ENCODE data around the gene PI4K2B.
"Not testable (repeated sequence)": the region's sequence is repeated elsewhere in the genome, so short reads cannot be mapped to it uniquely, and the experiment has no call there.

PI4K2B gene

DNA sequence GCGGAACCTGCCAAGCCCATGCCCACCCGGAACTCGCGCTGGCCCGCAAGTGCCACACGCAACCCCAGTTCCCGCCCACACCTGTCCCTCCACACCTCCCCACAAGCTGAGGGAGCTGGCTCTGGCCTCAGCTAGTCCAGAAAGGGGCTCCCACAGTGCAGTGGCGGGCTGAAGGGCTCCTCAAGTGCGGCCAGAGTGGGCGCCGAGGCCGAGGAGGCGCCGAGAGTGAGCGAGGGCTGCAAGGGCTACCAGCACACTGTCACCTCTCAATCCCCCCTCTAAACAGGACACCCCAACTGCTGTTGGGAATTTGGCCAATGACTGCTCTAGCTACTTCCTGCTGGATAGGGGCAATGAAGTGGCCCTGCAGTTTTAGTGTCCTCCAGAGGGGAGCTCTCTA lies 5.7 kb downstream of the PI4K2B start:
- H3K27me3 ChIP-seq (ENCODE audit: control insufficient read depth, insufficient read depth, low read length, poor library complexity, severe bottlenecking), result peaks cover 12% of the 10 kb centered on the region
- not testable (repeated sequence) for H3K4me3 ChIP-seq (ENCODE audit: insufficient read depth, low read depth, low read length); H3K36me3 ChIP-seq (ENCODE audit: control insufficient read depth, insufficient read depth, low read length); H3K9me3 ChIP-seq (ENCODE audit: control insufficient read depth, low read length); H3K27ac ChIP-seq (ENCODE audit: insufficient read depth, low read depth, low read length, poor library complexity, severe bottlenecking); H3K4me1 ChIP-seq (ENCODE audit: control insufficient read depth, insufficient read depth, low read length)
- WGBS, 2 experiments, result 92 to 95% methylated on average over 15 of the region's 15 CpGs

DNA sequence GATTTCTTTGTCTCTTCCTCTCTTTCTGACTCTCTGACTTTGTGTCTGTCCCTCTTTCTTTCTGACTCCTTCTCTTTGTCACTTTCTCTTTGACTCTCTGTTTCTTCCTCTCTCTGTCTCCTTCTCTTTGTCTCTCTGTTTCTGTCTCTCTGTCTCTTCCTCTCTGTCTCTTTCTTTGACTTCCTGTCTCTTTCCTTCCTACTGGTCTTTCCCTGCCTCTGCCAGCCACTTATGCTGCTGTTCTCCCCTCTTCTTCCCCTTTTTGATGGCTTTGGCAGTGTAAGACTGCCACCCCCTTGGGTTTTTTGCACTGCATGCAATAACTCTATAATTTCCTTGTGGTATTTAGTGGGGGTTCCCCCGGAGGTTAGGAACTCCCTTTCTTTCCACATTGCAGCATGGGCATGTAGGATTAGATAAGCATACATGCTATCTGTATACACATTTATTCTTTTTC lies 6.9 kb downstream of the PI4K2B start:
- not testable (repeated sequence) for H3K4me1 ChIP-seq (ENCODE audit: control insufficient read depth, insufficient read depth, low read length); H3K36me3 ChIP-seq (ENCODE audit: control insufficient read depth, insufficient read depth, low read length); H3K27me3 ChIP-seq (ENCODE audit: control insufficient read depth, insufficient read depth, low read length, poor library complexity, severe bottlenecking); H3K4me3 ChIP-seq (ENCODE audit: insufficient read depth, low read depth, low read length); H3K9me3 ChIP-seq (ENCODE audit: control insufficient read depth, low read length); H3K27ac ChIP-seq (ENCODE audit: insufficient read depth, low read depth, low read length, poor library complexity, severe bottlenecking)
- 100% methylated on average over 1 of the region's 1 CpG; no CpG with 5 or more reads in 1 of the 2 experiments for WGBS, 2 experiments

- not testable (repeated sequence) for H3K36me3 ChIP-seq (ENCODE audit: control insufficient read depth, insufficient read depth, low read length); H3K27ac ChIP-seq (ENCODE audit: insufficient read depth, low read depth, low read length, poor library complexity, severe bottlenecking); H3K4me3 ChIP-seq (ENCODE audit: insufficient read depth, low read depth, low read length); H3K27me3 ChIP-seq (ENCODE audit: control insufficient read depth, insufficient read depth, low read length, poor library complexity, severe bottlenecking); H3K4me1 ChIP-seq (ENCODE audit: control insufficient read depth, insufficient read depth, low read length); H3K9me3 ChIP-seq (ENCODE audit: control insufficient read depth, low read length)
- 93 to 96% methylated on average over 3 of the region's 3 CpGs for WGBS, 2 experiments
Observed at GRCh38 chr4:25242195-25242594, 8.4 kb downstream of the PI4K2B start.

DNA sequence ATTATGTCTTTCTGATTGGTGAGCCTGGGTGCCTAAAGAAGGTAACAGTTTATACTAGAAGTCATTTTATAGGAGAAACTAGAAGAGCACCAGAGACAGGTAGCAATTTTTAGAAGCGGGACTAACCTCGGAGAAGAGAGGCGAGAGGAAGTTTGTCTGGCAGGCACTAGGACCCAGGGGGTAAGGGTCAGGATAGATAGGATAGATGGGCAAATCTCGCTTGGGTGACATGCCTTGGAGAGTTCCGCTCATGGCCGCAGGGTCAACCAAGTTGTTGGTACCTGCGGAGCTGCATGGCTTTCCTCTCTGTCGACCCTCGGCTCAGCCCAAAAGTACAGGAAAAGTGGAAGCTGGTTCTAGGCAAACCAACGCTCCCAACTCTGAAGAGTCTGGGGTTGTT lies 11.3 kb downstream of the PI4K2B start:
- 89 to 93% methylated on average over 10 of the region's 10 CpGs for WGBS, 2 experiments
- H3K4me3 ChIP-seq (ENCODE audit: insufficient read depth, low read depth, low read length), result no peak overlapping the region
- H3K27me3 ChIP-seq (ENCODE audit: control insufficient read depth, insufficient read depth, low read length, poor library complexity, severe bottlenecking), result no peaks in the 10 kb centered on the region
- no peak overlapping the region for H3K27ac ChIP-seq (ENCODE audit: insufficient read depth, low read depth, low read length, poor library complexity, severe bottlenecking)
- H3K9me3 ChIP-seq (ENCODE audit: control insufficient read depth, low read length), result no peaks in the 10 kb centered on the region
- H3K36me3 ChIP-seq (ENCODE audit: control insufficient read depth, insufficient read depth, low read length), result no peaks in the 10 kb centered on the region
- no peaks in the 10 kb centered on the region for H3K4me1 ChIP-seq (ENCODE audit: control insufficient read depth, insufficient read depth, low read length)

DNA sequence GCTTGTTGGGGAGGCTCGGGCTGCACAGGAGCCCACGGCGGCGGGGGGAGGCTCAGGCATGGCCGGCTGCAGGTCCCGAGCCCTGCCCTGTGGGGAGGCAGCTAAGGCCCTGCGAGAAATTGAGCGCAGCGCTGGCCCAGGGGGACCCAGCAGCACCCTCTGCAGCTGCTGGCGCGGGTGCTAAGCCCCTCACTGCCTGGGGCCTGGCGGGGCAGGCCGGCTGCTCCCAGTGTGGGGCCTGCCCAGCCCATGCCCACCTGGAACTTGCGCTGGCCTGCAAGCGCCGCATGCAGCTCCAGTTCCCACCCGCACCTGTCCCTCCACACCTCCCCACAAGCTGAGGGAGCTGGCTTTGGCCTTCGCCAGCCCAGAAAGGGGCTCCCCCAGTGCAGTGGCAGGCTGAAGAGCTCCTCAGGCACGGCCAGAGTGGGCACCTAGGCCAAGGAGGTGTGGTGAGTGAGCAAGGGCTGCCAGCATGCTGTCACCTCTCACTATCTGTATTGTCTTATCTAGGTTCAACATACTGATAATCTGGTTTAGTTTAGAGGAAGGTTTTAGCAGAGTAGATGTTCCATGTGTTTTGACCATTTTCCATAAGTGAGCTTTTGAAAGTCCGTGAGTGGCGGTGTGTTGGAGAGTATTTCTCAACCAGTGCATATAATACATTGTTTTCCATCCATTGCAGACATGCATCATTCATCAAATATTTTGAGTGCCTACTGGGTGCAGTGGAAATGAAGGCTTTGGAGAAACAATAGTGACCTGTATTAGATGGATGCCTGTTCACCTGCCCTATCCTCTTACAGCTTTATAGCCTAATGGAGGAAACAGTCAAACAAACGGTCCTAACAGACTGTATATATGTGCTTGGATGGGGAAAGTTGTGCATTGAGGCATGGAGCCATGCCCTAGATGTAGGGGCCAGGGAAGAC lies 13.1 kb downstream of the PI4K2B start:
- Histone ChIP-seq H3K4me1 (ENCODE audit: control insufficient read depth, insufficient read depth, low read length) (no peaks in the 10 kb centered on the region), H3K27ac (ENCODE audit: insufficient read depth, low read depth, low read length, poor library complexity, severe bottlenecking) (no peak overlapping the region), H3K36me3 (ENCODE audit: control insufficient read depth, insufficient read depth, low read length) (no peaks in the 10 kb centered on the region), H3K4me3 (ENCODE audit: insufficient read depth, low read depth, low read length) (no peak overlapping the region), H3K27me3 (ENCODE audit: control insufficient read depth, insufficient read depth, low read length, poor library complexity, severe bottlenecking) (no peaks in the 10 kb centered on the region), H3K9me3 (ENCODE audit: control insufficient read depth, low read length) (no peaks in the 10 kb centered on the region)
- 93 to 95% methylated on average over 20 to 22 of the region's 22 CpGs for WGBS, 2 experiments

DNA sequence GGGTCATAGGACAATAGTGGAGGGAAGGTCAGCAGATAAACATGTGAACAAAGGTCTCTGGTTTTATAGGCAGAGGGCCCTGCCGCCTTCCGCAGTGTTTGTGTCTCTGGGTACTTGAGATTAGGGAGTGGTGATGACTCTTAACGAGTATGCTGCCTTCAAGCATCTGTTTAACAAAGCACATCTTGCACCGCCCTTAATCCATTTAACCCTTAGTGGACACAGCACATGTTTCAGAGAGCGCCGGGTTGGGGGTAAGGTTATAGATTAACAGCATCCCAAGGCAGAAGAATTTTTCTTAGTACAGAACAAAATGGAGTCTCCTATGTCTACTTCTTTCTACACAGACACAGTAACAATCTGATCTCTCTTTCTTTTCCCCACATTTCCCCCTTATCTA lies 15.0 kb downstream of the PI4K2B start:
- H3K4me3 ChIP-seq (ENCODE audit: insufficient read depth, low read depth, low read length); H3K27ac ChIP-seq (ENCODE audit: insufficient read depth, low read depth, low read length, poor library complexity, severe bottlenecking); H3K9me3 ChIP-seq (ENCODE audit: control insufficient read depth, low read length); H3K4me1 ChIP-seq (ENCODE audit: control insufficient read depth, insufficient read depth, low read length); H3K27me3 ChIP-seq (ENCODE audit: control insufficient read depth, insufficient read depth, low read length, poor library complexity, severe bottlenecking); H3K36me3 ChIP-seq (ENCODE audit: control insufficient read depth, insufficient read depth, low read length): not testable (repeated sequence)
- 84% methylated on average over 6 of the region's 6 CpGs; no CpG with 5 or more reads in 1 of the 2 experiments for WGBS, 2 experiments

DNA sequence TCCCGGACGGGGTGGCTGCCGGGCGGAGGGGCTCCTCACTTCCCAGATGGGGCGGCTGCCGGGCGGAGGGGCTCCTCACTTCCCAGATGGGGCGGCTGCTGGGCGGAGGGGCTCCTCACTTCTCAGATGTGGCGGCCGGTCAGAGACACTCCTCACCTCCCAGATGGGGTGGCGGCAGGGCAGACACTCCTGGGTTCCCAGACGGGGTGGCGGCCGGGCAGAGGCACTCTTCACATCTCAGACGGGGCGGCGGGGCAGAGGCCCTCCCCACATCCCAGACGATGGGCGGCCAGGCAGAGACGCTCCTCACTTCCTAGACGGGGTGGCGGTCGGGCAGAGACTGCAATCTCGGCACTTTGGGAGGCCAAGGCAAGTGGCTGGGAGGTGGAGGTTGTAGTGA lies 15.7 kb downstream of the PI4K2B start:
- not testable (repeated sequence) for H3K9me3 ChIP-seq (ENCODE audit: control insufficient read depth, low read length); H3K27me3 ChIP-seq (ENCODE audit: control insufficient read depth, insufficient read depth, low read length, poor library complexity, severe bottlenecking); H3K27ac ChIP-seq (ENCODE audit: insufficient read depth, low read depth, low read length, poor library complexity, severe bottlenecking); H3K4me3 ChIP-seq (ENCODE audit: insufficient read depth, low read depth, low read length); H3K4me1 ChIP-seq (ENCODE audit: control insufficient read depth, insufficient read depth, low read length); H3K36me3 ChIP-seq (ENCODE audit: control insufficient read depth, insufficient read depth, low read length)
- WGBS, 2 experiments, result 95 to 98% methylated on average over 25 of the region's 25 CpGs

DNA sequence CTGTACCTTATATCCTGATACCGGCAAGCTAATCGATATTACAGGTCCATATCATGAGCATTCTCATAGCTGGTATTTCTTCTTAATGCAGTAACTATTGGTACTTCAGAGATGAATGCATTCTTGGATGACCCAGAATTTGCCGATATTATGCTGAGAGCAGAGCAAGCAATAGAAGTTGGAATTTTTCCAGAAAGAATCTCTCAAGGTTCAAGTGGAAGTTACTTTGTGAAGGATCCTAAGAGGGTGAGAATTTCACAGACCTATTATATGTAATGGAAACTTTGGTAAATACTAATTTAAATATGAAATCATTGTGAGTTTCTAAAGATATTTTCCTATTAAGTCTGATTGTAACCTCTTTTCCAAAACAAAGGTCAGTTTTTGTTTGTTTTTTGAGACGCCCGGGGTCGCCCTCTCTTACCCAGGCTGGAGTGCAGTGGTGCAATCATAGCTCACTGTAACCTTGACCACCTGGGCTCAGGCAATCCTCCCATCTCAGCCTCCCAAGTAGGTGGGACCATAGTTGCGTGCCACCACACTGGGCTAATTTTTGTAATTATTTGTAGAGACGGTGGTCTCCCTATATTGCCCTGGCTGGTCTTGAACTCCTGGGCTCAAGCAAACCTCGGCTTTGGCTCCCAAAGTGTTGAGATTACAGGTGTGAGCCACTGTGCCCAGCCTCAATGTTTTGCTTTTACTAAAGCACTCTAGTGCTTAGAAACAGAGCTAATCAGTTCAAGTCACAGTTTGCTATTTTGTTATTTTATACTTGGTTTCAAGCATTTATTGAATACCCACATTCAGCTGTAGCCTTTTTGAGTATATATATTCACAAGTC lies 18.6 kb downstream of the PI4K2B start:
- no peak overlapping the region for H3K4me3 ChIP-seq (ENCODE audit: insufficient read depth, low read depth, low read length)
- no peak overlapping the region for H3K27ac ChIP-seq (ENCODE audit: insufficient read depth, low read depth, low read length, poor library complexity, severe bottlenecking)
- H3K9me3 ChIP-seq (ENCODE audit: control insufficient read depth, low read length), result no peaks in the 10 kb centered on the region
- H3K27me3 ChIP-seq (ENCODE audit: control insufficient read depth, insufficient read depth, low read length, poor library complexity, severe bottlenecking), result no peaks in the 10 kb centered on the region
- WGBS, 2 experiments, result 88 to 92% methylated on average over 9 of the region's 9 CpGs
- no peaks in the 10 kb centered on the region for H3K36me3 ChIP-seq (ENCODE audit: control insufficient read depth, insufficient read depth, low read length)
- no peaks in the 10 kb centered on the region for H3K4me1 ChIP-seq (ENCODE audit: control insufficient read depth, insufficient read depth, low read length)

DNA sequence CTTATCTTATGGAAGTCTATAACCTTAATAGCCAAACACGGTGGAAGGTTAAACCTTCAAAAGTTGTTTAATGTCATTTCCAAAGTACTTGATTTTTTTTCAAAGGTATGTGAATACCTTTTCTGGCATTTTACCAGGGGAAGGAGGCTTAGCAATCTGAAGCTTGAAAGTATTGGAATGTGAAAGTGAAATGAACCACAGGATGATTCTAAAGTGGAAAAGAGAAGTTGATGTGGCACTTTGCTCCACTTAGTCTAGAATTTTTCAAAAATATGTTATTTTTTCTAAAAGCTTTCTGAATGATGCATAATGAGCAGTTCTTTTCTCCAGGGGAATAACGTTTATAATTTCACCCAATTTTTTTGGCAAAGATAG lies 19.2 kb downstream of the PI4K2B start:
- Histone ChIP-seq H3K27ac (ENCODE audit: insufficient read depth, low read depth, low read length, poor library complexity, severe bottlenecking) (no peak overlapping the region), H3K27me3 (ENCODE audit: control insufficient read depth, insufficient read depth, low read length, poor library complexity, severe bottlenecking) (no peaks in the 10 kb centered on the region), H3K36me3 (ENCODE audit: control insufficient read depth, insufficient read depth, low read length) (no peaks in the 10 kb centered on the region), H3K9me3 (ENCODE audit: control insufficient read depth, low read length) (no peaks in the 10 kb centered on the region), H3K4me3 (ENCODE audit: insufficient read depth, low read depth, low read length) (no peak overlapping the region), H3K4me1 (ENCODE audit: control insufficient read depth, insufficient read depth, low read length) (no peaks in the 10 kb centered on the region)
- WGBS, 2 experiments, result 100% methylated on average over 1 of the region's 2 CpGs; no CpG with 5 or more reads in 1 of the 2 experiments

DNA sequence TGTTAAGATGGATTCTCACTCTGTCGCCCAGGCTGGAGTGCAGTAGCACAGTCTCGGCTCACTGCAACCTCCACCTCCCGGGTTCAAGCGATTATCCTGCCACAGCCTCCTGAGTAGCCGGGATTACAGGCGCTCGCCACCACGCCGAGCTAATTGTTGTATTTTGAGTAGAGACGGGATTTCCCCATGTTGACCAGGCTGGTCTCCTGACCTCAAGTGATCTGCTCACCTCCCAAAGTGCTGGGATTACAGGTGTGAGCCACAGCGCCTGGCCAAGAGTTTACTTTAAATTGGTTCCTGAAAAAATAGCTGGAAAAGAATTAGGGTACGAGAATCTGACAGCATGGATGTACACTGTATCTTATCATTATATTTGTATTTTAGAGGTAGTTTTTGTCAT lies 20.0 kb downstream of the PI4K2B start:
- H3K4me3 ChIP-seq (ENCODE audit: insufficient read depth, low read depth, low read length); H3K9me3 ChIP-seq (ENCODE audit: control insufficient read depth, low read length); H3K27me3 ChIP-seq (ENCODE audit: control insufficient read depth, insufficient read depth, low read length, poor library complexity, severe bottlenecking); H3K4me1 ChIP-seq (ENCODE audit: control insufficient read depth, insufficient read depth, low read length); H3K27ac ChIP-seq (ENCODE audit: insufficient read depth, low read depth, low read length, poor library complexity, severe bottlenecking); H3K36me3 ChIP-seq (ENCODE audit: control insufficient read depth, insufficient read depth, low read length): not testable (repeated sequence)
- 89 to 92% methylated on average over 12 of the region's 12 CpGs for WGBS, 2 experiments

Measured in ectodermal cell (in vitro differentiated cells).